HFF-Myc (cell line): ENCODE measurements around the gene TRMT10C.
"Not testable (repeated sequence)": the region's sequence is repeated elsewhere in the genome, so short reads cannot be mapped to it uniquely, and the experiment has no call there.

Experiments
- DNase-seq: peaks from one replicate; pipeline ENCODE4 v3.0.0-alpha.2; 2011; ENCODE audit warnings: low read depth; ENCODE audit errors: extremely low read depth
- H3K4me3 ChIP-seq: replicated peaks from 2 replicates; pipeline ENCODE4 v1.5.1; 2011; ENCODE audit warnings: low read depth, mild to moderate bottlenecking, control low read depth, low read length
- CTCF ChIP-seq: IDR thresholded peaks from 2 replicates; pipeline ENCODE4 v1.5.1; 2012; ENCODE audit warnings: mild to moderate bottlenecking, low read depth, low read length, control low read depth; ENCODE audit errors: missing control alignments

TRMT10C gene

GRCh38 chr3:101532783-101533602 is 28.7 kb upstream of the TRMT10C start:
- no peak for TF ChIP-seq CTCF
- no peak overlapping the region for H3K4me3 ChIP-seq
- no peak for DNase-seq

GRCh38 chr3:101533603-101533968 is 28.1 kb upstream of the TRMT10C start:
- DNase-seq = no peak

GRCh38 chr3:101535221-101535620 is 26.4 kb upstream of the TRMT10C start:
- DNase-seq = no peak
- no peak overlapping the region for H3K4me3 ChIP-seq
- TF ChIP-seq CTCF = no peak

More at GRCh38 chr3:101533603-101533968, 28.1 kb upstream of the TRMT10C start:
- H3K4me3 ChIP-seq = no peak overlapping the region
- TF ChIP-seq CTCF = no peak

- no peak for DNase-seq
- no peak for TF ChIP-seq CTCF
- H3K4me3 ChIP-seq = no peak overlapping the region
These were observed 25.4 kb upstream of the TRMT10C start for GRCh38 chr3:101536266-101536665.

- H3K4me3 ChIP-seq, DNase-seq: not testable (repeated sequence)
These were observed 24.7 kb upstream of the TRMT10C start for GRCh38 chr3:101536955-101537354.

GRCh38 chr3:101542957-101543356 is 18.7 kb upstream of the TRMT10C start:
- DNase-seq = no peak
- no peak for TF ChIP-seq CTCF
- no peak overlapping the region for H3K4me3 ChIP-seq

- no peak overlapping the region for H3K4me3 ChIP-seq
- no peak for TF ChIP-seq CTCF
- DNase-seq = no peak
These were observed 17.4 kb upstream of the TRMT10C start for GRCh38 chr3:101544161-101544850.
